ENCODE measurements around the gene PRSS12.
"Not testable (repeated sequence)": the region's sequence is repeated elsewhere in the genome, so short reads cannot be mapped to it uniquely, and the experiment has no call there.

Gene PRSS12

DNA sequence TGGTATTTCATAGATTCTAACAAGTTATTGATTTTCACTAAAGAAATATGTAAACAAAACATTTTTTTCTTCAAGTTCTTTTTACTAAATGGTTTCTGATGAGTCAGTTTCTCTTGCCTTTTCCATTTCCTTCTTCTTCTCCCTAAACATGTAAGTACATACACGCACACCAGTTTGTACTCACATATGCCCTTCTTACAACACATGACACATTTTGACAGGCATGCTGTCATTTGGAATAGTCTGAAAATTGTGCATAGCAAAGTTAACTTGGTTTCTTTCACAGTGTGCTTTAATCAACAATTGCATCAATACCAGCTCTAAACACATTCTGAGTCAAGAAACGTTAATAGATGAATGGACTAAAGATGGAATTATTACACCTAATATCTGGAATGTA, 35.1 kb downstream of the PRSS12 start:
- DNase-seq = no peak

DNA sequence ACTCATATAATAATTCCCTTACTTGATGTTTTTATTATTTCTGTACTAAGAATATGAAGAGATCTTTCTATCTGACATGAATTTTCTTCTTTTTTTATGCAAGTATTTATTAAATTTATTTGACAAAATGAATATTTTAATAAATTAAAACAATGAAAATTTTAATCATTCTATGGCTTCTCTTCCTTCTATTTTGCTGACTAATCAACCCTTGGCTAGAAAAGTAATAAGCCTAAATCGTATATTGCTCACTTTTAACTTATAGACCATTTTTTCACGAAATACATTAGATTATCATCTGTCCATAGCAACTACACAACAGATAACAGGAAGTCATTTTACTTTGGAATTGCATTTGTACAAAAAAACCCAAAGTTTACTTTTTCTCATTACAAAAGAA, 38.6 kb downstream of the PRSS12 start:
- DNase-seq = no peak

DNA sequence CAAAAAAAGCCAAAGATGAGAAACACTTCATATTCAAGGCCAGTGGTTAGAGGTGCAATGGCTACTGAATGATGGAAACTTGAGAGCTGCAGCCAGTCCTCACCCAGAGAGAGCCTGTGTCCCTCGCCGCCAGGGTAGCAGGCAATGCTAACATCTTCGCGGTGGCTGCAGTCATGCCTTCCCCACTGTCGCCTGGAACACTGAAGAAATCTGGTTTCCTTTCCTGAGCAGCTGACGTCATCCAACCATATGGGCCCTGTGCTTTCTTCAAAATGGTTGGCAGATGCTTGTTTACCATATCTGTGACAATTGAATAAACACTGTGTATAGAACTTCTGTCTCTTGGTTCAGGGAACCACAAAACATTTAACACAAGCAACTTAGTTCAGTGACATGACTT, 39.7 kb downstream of the PRSS12 start:
- peak; percentile 51 for DNase-seq

DNA sequence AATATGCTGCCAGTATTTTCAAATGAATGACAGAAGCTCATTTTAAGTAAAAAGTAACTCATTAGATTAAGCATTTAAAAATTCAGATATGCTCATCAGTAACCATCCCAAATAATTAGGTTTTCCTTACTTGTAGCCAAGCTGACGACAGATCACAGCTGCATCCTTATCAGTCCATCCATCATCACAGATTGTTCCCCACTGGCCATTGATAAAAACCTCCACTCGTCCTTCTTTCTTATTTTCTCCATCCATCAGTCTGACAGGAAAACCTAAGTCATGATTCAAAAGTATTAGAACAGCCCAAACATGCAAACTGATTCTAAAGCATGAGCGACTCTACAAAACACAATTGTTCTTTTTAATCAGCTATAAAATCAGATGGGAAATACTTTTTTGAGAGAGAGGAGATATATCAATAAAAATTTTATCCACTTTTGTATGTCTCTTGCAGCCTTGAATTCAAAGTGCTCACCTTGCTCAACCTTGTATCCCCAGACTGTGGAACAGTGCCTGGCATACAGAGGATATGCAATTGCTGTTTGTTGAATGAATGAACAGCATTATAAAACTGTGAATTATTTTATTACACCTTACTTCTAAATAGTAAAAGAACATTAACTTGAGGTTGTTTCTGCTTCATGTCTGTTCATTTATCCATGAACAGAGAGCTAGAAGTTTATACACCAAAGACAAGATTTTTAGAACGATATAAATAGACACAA, 44.3 kb downstream of the PRSS12 start:
- no peak for DNase-seq

DNA sequence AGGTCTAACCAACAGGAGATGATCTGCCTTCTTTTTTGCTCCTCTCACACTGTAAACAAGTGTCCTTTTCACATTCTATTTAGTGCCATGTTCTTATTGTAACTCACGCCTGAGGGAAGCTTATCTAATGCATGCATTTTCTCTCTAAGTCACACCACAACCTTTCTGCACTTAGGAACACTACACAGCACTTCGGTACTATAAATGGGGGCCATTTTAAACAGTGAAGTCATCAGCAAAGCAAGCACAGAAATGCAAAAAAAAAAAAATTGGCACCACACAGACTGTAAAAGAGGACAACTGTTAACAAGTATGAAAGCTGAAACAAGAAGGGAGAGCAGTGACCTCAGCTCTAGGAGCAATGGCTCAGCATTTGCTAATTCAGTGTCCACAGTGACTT, 45.2 kb downstream of the PRSS12 start:
- DNase-seq = no peak

DNA sequence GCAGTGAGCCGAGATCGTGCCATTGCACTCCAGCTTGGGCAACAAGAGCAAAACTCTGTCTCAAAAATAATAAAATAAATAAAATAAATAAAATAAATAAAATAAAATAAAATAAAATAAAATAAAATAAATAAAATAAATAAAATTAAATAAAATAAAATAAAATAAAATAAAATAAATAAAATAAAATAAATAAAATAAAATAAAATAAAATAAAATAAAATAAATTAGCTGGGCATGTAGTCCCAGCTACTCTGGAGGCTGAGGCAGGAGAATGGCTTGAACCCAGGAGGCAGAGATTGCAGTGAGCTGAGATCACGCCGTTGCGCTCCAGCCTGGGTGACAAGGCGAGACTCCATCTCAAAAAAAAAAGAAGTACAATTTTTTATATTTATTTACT, 53.2 kb downstream of the PRSS12 start:
- not testable (repeated sequence) for DNase-seq

DNA sequence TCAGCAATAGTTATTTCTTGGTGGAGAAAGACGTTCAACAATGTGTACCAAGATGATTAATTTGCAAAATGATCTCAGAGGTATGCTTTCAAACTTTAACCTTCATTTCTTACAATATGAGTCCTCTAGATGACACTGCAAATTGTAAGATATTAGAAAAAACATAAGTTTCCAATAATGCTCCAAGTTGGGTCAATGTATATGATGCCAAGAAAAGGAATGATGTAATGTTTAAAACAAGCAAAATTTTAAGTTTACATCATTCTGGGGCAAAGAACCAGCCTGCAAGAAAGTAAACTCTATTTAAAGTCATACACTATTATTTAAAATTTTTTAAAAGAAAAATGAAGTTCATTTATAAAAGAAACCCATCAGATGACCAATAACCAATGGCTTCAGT, 56.1 kb downstream of the PRSS12 start:
- DNase-seq = no peak

DNA sequence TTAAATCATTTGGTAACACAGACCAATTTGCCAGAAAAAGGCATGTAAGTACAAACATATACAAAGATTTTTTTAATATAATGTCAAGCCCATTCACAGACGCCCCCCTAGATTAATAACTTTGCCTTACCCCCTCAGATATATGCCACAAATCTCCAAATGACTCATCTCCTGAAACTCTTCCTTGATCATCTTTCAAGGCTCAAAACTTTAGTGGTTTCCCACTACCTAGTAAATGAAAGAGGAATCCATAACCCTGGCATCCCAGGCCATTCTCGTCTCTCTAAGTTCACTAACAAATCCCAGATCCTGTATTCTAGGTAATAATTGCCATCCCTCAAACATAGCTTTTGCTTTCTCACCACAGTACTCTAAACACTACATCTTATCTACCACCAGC, 61.9 kb downstream of the PRSS12 start:
- peak; percentile 63 for DNase-seq

DNA sequence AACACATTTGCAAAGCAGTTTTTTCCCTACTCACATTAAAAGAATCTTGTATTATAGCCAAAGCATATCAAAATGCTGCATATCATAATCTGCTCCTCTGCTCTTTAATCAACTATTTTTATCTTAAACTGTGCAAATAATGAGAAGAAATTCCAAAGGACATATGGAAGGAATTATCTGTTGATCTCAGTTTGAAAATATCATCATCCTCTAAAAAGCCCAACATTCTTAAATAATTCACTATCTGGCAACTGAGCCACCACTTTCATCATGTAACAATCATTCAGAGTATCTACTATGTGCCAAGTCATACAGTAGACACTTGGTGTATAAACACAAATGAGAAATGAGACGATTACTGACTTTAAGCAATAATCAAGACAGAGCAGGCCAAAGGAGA, 63.0 kb downstream of the PRSS12 start:
- peak; percentile 97 for DNase-seq

DNA sequence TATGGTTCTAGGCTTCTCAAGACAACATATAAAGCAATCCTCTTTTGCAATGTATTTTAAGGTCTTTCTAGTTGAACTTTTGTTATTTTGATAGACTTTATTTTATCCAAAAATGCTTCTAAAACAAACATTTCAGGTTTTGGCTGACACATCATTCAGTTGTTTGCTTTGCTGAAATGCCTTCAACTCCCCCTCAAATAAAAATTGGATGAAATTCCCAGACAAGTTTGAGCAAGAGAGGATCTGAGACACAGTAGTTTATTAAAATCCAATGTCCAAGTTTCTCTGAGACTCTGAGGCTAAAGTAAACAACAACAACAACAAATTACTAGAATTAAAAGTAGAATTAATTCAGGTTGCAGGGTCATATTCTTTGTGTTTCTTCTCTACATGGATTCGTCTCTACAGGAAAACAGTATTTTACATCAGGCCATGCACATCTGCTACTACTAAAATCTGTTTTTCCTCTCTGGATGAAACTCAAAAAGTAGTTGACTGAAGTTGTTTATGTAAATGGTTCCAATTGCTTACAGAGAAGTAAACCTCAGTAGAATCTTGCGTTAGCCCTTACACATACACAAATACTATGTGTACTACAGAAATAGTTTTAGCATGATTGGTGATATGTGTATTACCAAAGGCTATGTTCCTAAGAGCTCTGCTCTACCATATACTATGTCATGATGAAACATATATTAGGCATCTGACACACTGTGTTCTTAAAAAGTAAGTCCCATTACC, 64.9 kb downstream of the PRSS12 start:
- DNase-seq = peak; percentile 74

DNA sequence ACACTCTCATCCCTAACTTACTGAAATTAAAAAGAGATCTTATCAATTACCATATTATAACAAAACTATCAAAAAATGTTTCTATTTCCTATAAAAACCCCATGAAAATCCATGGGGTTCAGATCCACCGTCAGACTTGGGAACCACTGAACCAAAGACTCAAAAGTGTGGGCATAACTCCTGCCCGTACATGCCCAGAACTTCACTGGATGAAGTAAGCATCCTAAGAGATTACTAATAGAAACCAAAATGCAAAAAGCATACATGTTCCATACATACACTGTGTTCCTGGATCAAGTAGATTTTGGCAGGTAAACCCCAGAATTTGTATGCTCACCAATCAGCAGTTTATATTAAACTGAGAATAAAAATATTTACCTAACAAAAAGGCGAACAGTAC, 66.1 kb downstream of the PRSS12 start:
- DNase-seq = no peak

DNA sequence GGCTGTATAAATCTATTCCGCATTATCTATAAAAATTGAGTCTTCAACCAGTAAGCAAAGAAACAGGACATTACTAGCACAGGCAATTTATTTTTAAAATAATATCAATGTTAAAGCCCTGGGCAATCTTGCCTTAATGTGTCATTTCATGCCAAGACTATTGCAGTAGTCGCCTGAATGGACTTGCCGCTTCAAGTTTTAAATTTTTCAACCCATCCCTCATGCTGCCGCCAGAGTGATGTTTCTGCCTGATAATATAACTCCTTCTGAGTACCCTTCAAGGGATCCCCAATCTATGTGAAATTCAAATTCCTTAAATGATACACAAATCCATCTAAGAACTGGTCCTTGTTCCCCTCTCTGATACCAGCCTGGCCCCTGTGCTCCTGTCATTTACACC, 66.9 kb downstream of the PRSS12 start:
- no peak for DNase-seq

DNA sequence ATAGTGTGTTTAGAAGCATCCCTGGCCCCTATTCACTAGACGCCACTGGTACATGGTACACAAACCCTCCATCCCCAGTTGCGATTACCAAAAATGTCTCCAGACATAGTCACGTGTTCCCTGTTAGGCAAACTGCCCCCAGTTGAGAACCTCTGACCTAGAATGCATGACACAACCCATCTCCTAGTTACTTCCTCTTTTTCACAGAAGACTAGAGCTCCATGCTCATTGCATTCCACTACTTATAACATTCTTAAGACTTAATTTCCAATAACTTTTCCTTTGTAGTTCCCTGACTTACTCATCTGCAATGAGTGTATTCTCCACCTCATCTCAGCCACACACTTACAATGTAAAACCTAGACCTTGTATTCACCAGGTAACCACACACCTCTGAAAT, 68.6 kb downstream of the PRSS12 start:
- peak; percentile 12 for DNase-seq

DNA sequence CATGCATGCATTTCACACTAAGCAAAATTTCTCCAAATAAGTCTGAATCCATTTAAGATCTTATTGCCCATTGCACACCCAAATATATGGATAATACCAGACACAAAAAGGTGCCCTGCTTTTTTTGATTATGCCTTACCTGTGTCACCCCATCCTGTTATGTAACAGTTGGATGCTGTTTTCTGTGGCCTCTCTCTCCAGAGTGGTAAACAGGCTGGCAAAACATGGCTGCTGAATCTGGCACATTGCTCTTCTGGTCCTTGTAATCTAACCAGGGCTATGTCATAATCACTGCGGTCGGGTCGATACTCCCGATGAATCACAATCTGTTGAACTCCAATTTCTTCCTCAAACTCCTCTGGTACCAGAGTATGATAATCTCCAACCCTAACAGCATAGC, 70.1 kb downstream of the PRSS12 start:
- peak; percentile 61 for DNase-seq

DNA sequence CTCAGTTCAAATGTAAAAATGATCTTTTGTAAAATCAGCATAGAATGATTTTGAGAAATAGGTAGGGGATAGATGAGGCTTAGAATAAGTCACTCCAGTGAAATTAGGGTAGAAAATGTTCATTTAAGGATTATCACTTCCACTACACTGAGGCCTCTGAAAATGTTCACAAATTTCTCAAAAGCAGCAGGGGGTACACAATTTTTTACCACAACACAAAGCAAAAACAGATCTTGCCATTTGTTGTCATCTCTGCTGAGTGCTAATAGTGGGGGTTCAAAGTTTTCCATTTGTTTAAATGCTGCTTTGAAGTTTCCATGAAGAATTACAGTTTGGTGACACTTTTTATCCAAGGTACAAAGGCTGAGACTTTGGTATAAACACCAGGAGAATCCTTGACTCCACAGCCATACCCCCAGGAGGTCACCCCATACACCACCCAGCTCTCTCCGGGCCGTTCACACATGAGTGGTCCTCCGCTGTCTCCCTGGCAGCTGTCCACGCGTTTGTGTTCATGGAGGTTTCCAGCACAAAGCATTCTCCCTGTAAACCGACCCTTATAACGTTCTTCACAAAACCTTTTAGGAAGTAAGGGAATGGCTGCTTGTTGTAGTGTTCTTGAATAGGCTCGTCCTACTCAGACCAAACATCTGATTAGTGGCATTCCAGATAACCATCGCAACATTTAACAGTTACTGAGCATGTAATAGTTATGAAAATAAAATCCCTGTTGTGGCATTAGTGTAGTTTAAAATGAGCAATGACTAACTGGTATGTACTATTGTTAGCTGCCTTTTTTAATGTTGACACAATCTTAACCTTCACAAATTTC, 71.0 kb downstream of the PRSS12 start:
- peak; percentile 66 for DNase-seq

DNA sequence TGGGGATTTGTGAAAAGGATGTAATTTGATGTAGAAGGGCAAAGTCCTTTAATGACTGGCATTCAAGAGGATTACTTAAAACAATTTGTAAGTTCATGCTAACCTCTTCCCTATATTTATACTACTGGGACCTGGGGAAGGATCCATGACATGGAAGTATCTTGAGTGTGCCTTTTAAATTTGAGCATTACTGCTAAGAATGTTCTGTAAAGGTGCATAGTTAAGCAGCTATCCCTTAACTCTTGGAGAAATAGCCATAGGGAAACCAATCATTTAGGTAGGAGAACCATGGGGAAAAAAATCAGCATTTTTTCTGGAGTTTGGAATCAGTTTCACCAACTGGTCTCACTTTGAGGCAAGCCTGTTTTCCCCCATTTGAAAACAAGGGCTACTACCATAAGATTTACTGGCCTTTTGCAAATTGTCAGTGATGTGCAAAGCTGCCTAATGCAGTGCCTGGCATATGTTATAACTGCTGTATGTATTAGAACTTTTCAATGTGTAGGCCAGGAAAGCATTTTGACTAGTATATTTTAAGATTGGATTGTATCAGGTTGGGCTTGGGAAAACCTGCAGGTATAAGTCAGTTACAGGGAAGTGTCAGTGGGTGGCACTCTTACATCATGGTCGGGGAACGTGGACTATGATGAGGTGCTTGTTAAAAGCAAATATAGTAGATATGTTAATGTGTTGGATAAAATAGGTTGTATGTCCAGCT, 72.1 kb downstream of the PRSS12 start:
- peak; percentile 80 for DNase-seq

DNA sequence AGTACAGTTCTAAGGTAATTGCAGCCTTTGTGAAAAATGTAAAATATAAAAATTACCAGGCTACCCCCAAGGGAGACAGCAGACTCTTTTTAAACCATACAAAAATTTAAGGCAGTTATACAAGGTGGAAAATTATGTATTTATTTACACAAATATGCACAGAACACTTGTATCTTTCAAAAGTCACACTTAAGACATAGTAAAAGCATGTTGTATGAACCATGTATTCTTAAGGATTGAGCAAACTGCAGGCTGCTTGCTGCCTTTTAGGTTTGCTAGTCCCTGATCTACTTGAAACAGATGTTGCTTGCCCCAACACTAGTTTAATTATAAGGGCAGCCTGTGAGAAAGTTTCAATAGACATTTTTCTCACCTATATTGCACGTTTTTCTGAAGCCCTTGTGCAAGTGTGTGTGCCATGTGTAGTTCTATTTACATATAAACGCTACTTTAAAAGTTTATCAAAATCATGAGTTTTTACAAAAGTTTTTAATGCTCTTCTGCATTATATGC, 72.8 kb downstream of the PRSS12 start:
- DNase-seq = no peak

DNA sequence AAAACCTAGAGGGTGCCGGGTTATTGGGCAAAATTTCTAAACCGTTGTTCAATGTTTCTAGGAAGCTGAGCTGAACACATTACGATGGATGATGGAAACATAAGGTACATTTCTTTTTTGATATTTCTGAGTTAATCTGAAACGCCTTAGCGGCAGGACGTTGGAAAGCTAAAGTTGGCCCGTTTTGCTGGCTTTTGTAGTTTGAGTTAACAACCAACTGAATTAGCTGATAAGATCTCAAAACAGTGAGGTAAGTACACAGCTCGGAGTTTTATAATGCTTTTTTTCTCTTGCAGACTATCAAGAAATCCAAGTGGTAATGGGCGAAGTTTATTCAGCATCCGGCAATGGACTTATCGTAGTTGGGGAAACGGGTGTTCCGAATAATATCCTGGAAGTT, 73.5 kb downstream of the PRSS12 start:
- no peak for DNase-seq

DNA sequence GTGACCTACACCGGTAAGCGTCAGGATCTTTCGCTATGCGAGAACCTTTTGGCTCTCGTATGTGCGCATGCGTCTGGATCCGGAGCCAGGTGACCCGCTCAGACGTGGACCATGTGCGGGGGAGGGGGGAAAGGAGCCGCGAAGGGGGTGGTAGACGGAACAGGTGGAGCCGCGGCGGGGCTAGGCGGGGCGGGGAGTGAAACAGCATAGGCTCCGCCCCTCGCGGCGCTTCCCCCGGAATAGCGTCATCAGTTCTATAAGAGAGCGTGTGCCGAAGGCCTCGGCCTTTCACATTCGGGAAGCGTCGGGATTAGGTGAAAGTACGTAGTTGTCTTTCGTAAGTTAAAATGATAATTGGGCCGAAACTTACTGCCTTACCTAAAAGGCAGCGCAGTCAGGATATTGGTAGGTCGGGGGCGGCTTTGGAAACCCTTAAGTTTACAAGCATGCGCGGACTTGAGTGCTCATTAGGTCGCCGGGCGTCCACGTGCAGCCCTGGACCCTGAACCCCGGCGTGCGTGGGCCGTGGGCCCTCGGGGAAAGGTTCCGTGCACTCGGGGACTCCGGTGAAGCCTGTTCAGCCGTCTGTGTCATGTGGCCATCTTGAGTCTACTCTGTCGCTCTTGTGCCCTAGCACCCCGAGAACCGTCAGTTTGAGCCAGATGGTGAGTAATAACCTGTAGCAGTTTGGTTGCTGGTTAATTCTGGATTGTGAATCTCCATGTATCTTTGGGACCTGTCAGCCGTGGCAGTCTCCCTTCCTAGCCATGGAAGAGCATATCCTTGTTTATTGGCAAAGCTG, 74.1 kb downstream of the PRSS12 start:
- peak; percentile 92 for DNase-seq

DNA sequence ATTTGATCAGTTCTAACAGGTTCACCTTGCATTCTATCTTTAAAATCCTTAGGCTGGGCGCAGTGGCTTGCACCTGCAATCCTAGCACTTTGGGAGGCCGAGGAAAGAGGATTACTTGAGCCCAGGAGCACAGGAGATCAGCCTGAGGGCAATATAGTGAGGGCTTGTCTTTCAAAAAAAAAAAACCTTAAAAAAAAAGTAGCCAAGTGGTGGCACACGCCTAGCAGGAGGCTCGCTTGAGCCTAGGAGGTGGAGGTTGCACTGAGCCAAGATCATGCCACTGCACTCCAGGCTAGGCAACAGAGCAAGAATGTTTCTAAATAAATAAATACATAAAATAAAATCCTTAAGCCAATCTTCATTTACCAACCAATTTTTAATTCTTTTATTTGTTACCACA, 75.6 kb downstream of the PRSS12 start:
- DNase-seq = no peak

DNA sequence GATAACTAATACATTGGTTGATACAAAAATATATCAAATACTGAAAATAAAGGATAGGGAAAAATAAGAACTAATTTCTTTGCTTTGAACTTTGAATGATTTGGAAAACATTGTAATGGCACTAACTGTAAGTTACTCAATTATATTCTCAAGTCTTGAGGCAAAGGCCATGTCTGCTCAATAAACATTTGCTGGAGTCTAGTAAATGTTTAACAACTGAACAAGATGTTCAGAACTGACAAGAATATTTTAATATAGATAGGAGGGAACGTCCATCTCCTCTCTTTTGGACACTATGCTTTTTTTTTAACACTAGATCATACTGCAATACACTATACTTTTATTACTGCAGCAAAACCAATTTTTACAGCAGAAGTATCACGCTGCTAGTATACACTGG, 76.2 kb downstream of the PRSS12 start:
- no peak for DNase-seq

DNA sequence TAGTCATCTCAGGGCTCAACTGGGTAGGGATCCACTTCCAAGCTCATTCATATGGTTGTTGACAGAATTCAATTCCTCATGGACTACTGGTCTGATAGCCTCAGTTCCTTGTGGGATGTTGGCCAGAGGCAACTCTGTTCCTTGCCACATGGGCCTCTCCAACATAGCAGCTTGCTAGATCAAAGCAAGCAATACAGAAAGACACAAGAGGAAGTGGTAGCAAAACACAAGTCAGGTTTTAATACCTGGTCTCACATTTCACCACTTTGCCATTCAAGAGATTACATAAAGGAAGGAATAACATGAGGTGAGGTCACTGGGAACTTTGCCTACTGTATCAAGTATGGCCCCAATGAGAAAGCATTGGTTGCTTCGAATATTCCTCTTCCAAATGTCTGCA, 79.2 kb downstream of the PRSS12 start:
- DNase-seq = no peak
